GM12878 (cell line): ENCODE measurements around the gene SLC5A10. TPM values are rescaled to one million over a fixed set of nuclear protein-coding genes. Genes with fewer than 3 reads are reported as not detected.

Experiments
- ATAC-seq: fragments of 200-7000 bp; cut with Tn5 transposase; 3 replicates; pipeline ENCODE4 v1.9.1; 2020; ENCODE audit warnings: mild to moderate bottlenecking, moderate library complexity
- BruUV-seq: library from RNA; stranded (reverse); fragments of 400-500 nt; replicated peaks from 2 replicates; lab custom pipeline; 2021; lab: Mats Ljungman, UMichigan
- CTCF ChIA-PET: fragments of 300-600 bp; sonication (Branson Sonifier 250); formaldehyde crosslinking; extraction: SDS; loops from one replicate; lab custom pipeline; 2021; ENCODE audit warnings: inconsistent platforms; lab: Yijun Ruan, JAX
- POLR2A ChIA-PET: fragments of 350-600 bp; formaldehyde crosslinking; extraction: SDS; loops from one replicate; lab custom pipeline; 2021; ENCODE audit warnings: inconsistent platforms; lab: Charles Lee
- RAD21 ChIA-PET: fragments of 300-600 bp; sonication (Branson Sonifier 250); formaldehyde crosslinking; loops from one replicate; lab custom pipeline; 2023; ENCODE audit warnings: antibody characterized with exemption; ENCODE audit not compliant: unreplicated experiment; lab: Charles Lee
- SMC1A ChIA-PET: fragments of 300-600 bp; sonication (Branson Sonifier 250); formaldehyde crosslinking; loops from one replicate; lab custom pipeline; 2023; ENCODE audit not compliant: unreplicated experiment, uncharacterized antibody; lab: Charles Lee
- DNase-seq: peaks from one replicate; pipeline ENCODE4 v3.0.0-alpha.2; 2011; ENCODE audit warnings: low read depth, low spot score
- FAIRE-seq: peaks from 3 replicates; lab custom pipeline; 2011; peaks lifted over from hg19 to GRCh38; lab: Jason Lieb, UNC
- H2AFZ ChIP-seq: 2 replicates; pipeline ENCODE4 v1.6.0; 2011; ENCODE audit warnings: low read depth, low read length, control low read depth; ENCODE audit not compliant: control insufficient read depth
- H3K27ac ChIP-seq: 2 replicates; pipeline ENCODE4 v1.5.1; 2011; ENCODE audit warnings: control low read depth; ENCODE audit not compliant: control insufficient read depth, insufficient read depth
- H3K27me3 ChIP-seq, 2 experiments: replicated peaks in 1 of 2; 2 replicates each; pipeline versions ENCODE4 v1.6.0 to v1.6.1; 2011; ENCODE audit warnings: low read length in 1 of 2; ENCODE audit not compliant: control insufficient read depth in 2 of 2, insufficient read depth in 2 of 2
- H3K36me3 ChIP-seq, 2 experiments: 2 replicates each; pipeline ENCODE4 v1.5.1; 2011; ENCODE audit warnings: low read length in 1 of 2; ENCODE audit not compliant: control insufficient read depth in 2 of 2, insufficient read depth in 2 of 2
- H3K4me1 ChIP-seq: 2 replicates; pipeline ENCODE4 v1.6.1; 2011; ENCODE audit warnings: mild to moderate bottlenecking, low read length, moderate library complexity, mixed read lengths; ENCODE audit not compliant: control insufficient read depth, insufficient read depth
- H3K4me2 ChIP-seq: 2 replicates; pipeline ENCODE4 v1.6.0; 2011; ENCODE audit warnings: control low read depth; ENCODE audit not compliant: control insufficient read depth, insufficient read depth
- H3K4me3 ChIP-seq: fragments of 200-600 bp; sonication (generic); 2 replicates; pipeline ENCODE4 v1.5.1; 2016
- H3K79me2 ChIP-seq: 2 replicates; pipeline ENCODE4 v1.6.0; 2011; ENCODE audit warnings: low read length; ENCODE audit not compliant: control insufficient read depth, insufficient read depth
- H3K9ac ChIP-seq: 2 replicates; pipeline ENCODE4 v1.8.0; 2011; ENCODE audit warnings: low read length, control low read depth, mixed read lengths; ENCODE audit not compliant: control insufficient read depth, insufficient read depth
- H3K9me3 ChIP-seq: replicated peaks from 3 replicates; pipeline ENCODE4 v1.5.1; 2011; ENCODE audit warnings: mild to moderate bottlenecking, low read length; ENCODE audit not compliant: control insufficient read depth, insufficient read depth
- H4K20me1 ChIP-seq: 2 replicates; pipeline ENCODE4 v1.6.0; 2011; ENCODE audit not compliant: control insufficient read depth, insufficient read depth
- EED ChIP-seq: sonication (generic); IDR thresholded peaks from 2 replicates; pipeline ENCODE4 v1.6.1; 2016; ENCODE audit warnings: antibody characterized with exemption, low read depth
- FOXM1 ChIP-seq: IDR thresholded peaks from 2 replicates; pipeline ENCODE4 v1.6.1; 2012; ENCODE audit warnings: low read depth, mild to moderate bottlenecking, inconsistent platforms, low read length, moderate library complexity
- GABPA ChIP-seq: IDR thresholded peaks from 2 replicates; pipeline ENCODE4 v1.6.1; 2014; ENCODE audit warnings: antibody characterized with exemption, low read depth, mild to moderate bottlenecking, inconsistent platforms
- IRF4 ChIP-seq: IDR thresholded peaks from 2 replicates; pipeline ENCODE4 v1.6.1; 2011; ENCODE audit warnings: low read depth, low read length
- REST ChIP-seq: IDR thresholded peaks from 2 replicates; pipeline ENCODE4 v1.6.1; 2012; ENCODE audit warnings: mild to moderate bottlenecking, low read depth, low read length
- WGBS: methylation state at CpG from one replicate; pipeline ENCODE4 v1.1.6; 2016; ENCODE audit warnings: low lambda C conversion rate; ENCODE audit not compliant: insufficient replicate concordance, insufficient coverage; ENCODE audit errors: missing lambda C conversion rate; 5-methylcytosine and 5-hydroxymethylcytosine counted together
- in situ Hi-C: fragments of 300-500 bp; cut with MboI; formaldehyde crosslinking; loops from 9 replicates; pipeline ENCODE4 v1.14.3; 2018; ENCODE audit warnings: mixed read lengths
- intact Hi-C: fragments of 100-400 bp; cut with micrococcal nuclease; formaldehyde crosslinking; loops from one replicate; pipeline ENCODE4 v1.14.2; 2022; ENCODE audit not compliant: unreplicated experiment
- polyA plus RNA-seq, 11 experiments: library from polyadenylated mRNA; depleted of rRNA in 4 of 11; unstranded in 6 of 11; stranded (reverse) in 5 of 11; fragments of >200 nt; fragmentation: Nextera tagmentation in 4 of 11; fragmentation: Illumina TruSeq in 1 of 11; extraction: Ambion mirVana in 4 of 11; extraction: Trizol in 1 of 11; gene quantifications; 1 replicate in 1 of 11; 2 replicates in 10 of 11; pipeline versions ENCODE4 v1.2.1 to v1.2.3, GENCODE V29; 2011 to 2016; ENCODE audit warnings: inconsistent platforms in 2 of 11, missing spikeins in 2 of 11, low read depth in 1 of 11
- total RNA-seq, 4 experiments: library from RNA; depleted of rRNA in 3 of 4; stranded (reverse); fragments of >200 nt in 3 of 4; fragmentation: Illumina TruSeq in 1 of 4; extraction: Trizol in 1 of 4; gene quantifications; 2 replicates each; pipeline versions ENCODE4 v1.2.1 to v1.2.3, GENCODE V29; 2013 to 2021

Gene SLC5A10
- total and polyA plus RNA-seq, 10 of the 15 experiments (the other 5 are each of a cell fraction or from before 2014, with no cell fraction given), result under 0.01 to 0.18 (median 0.07) TPM; not detected in 4

DNA sequence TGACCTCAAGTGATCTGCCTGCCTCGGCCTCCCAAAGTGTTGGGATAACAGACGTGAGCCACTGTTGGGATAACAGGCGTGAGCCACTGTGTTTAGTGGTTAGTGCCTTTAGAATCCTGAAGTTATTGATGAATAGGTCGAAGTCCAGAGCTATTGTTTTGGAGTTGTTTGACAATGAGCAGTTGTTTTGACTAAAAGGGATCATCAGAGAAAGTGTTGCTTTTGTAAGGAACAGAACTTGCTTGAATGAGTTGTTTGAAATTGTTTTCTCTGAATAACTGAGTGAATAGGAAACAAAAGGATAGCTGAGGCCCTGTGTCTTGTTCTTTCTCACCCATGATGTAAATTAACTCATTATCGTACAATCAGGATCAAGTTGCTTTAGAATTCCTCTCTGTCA, 47.5 kb upstream of the SLC5A10 start:
- Histone ChIP-seq H3K4me3 (no peak overlapping the region), H3K9me3 (no peaks in the 10 kb centered on the region), H3K4me2 (no peak overlapping the region), H4K20me1 (no peaks in the 10 kb centered on the region), H3K27ac (no peak overlapping the region)
- ChIA-PET SMC1A (interaction anchor here (1.2 to 1.6 kb wide), 4 partner anchors 17 to 51 kb away, joined by 3 to 4 read pairs (median 4); no protein-coding TSS in a partner anchor), CTCF (interaction anchor here (0.8 to 1.1 kb wide), 2 partner anchors 15 to 56 kb away, joined by 3 read pairs; no protein-coding TSS in a partner anchor), RAD21 (interaction anchor here (0.8 kb wide), 1 partner anchor 98 kb away, joined by 3 read pairs; no protein-coding TSS in a partner anchor), POLR2A (interaction anchor here (1.2 to 1.5 kb wide), 2 partner anchors 14 to 19 kb away, joined by 3 to 4 read pairs; no protein-coding TSS in a partner anchor)
- in situ Hi-C loops (loop anchor here (25.0 kb wide), 1 partner anchor 1917 kb away; no protein-coding TSS in a partner anchor), intact Hi-C loops (no loop called here)
- DNase-seq (no peak), FAIRE-seq (no peak)
- TF ChIP-seq IRF4 (no peak), GABPA (no peak), FOXM1 (no peak), EED (no peak), REST (no peak)
- TF ChIP-seq, all 136 proteins: peak for 0
- peaks cover 8 to 9% of the 10 kb centered on the region in 2 experiments; a peak in 3 of 4 replicates for H3K36me3 ChIP-seq
- peaks cover 23% of the 10 kb centered on the region for H3K4me1 ChIP-seq
- 90% methylated on average over 5 of the region's 5 CpGs for WGBS
- no peak for ATAC-seq
- H3K9ac ChIP-seq, result no peak overlapping the region
- no peak overlapping the region for H2AFZ ChIP-seq
- H3K27me3 ChIP-seq, result no peaks in the 10 kb centered on the region
- no TSS peak for BruUV-seq
- peaks cover 11% of the 10 kb centered on the region for H3K79me2 ChIP-seq
